Endothelial cell of umbilical vein (primary cell): ENCODE results near the gene TTBK1. TPM values are rescaled to one million over a fixed set of nuclear protein-coding genes. Genes with fewer than 3 reads are reported as not detected.
A peak's percentile ranks its signal among the peaks of the same experiment; 100 is the strongest.

ENCODE experiments used
- BruUV-seq: library from RNA; stranded (reverse); fragments of 400-500 nt; replicated peaks from 2 replicates; lab custom pipeline; 2021; lab: Mats Ljungman, UMichigan
- CTCF ChIA-PET: fragments of 300-600, 350-600 bp; sonication (Branson Sonifier 250); formaldehyde crosslinking; loops from one replicate; lab custom pipeline; 2021; ENCODE audit warnings: antibody characterized with exemption, inconsistent platforms; lab: Charles Lee
- POLR2A ChIA-PET: fragments of 300-600, 350-600 bp; sonication (Branson Sonifier 250); formaldehyde crosslinking; loops from one replicate; lab custom pipeline; 2021; ENCODE audit warnings: antibody characterized with exemption, inconsistent platforms; lab: Charles Lee
- DNase-seq: peaks from one replicate; pipeline ENCODE4 v3.0.0-alpha.2; 2011; ENCODE audit warnings: low read depth, low spot score
- FAIRE-seq: peaks from 2 replicates; lab custom pipeline; 2011; peaks lifted over from hg19 to GRCh38; lab: Jason Lieb, UNC
- H2AFZ ChIP-seq: 2 replicates; pipeline ENCODE4 v1.6.0; 2012; ENCODE audit warnings: low read depth, low read length, control low read depth, inconsistent platforms
- H3K27ac ChIP-seq: 2 replicates; pipeline ENCODE4 v1.5.1; 2011; ENCODE audit warnings: low read depth, mild to moderate bottlenecking, control low read depth, low read length, moderate library complexity; ENCODE audit not compliant: insufficient read depth
- H3K27me3 ChIP-seq, 2 experiments: 2 replicates each; pipeline versions ENCODE4 v1.6.0 to v1.6.1; 2011; ENCODE audit warnings: low read length in 2 of 2, mixed read lengths in 1 of 2; ENCODE audit not compliant: control insufficient read depth in 2 of 2, insufficient read depth in 2 of 2
- H3K36me3 ChIP-seq, 2 experiments: 2 replicates in 1 of 2; 3 replicates in 1 of 2; pipeline ENCODE4 v1.5.1; 2011; ENCODE audit warnings: low read length in 2 of 2, mild to moderate bottlenecking in 1 of 2, moderate library complexity in 1 of 2; ENCODE audit not compliant: control insufficient read depth in 2 of 2, insufficient read depth in 2 of 2; ENCODE audit errors: extremely low read depth in 1 of 2
- H3K4me1 ChIP-seq: 3 replicates; pipeline ENCODE4 v1.5.1; 2011; ENCODE audit warnings: mild to moderate bottlenecking, low read length; ENCODE audit not compliant: control insufficient read depth, insufficient read depth; ENCODE audit errors: extremely low read depth
- H3K4me2 ChIP-seq: 2 replicates; pipeline ENCODE4 v1.6.1; 2011; ENCODE audit warnings: low read length, control low read depth, mixed read lengths; ENCODE audit not compliant: insufficient read depth
- H3K4me3 ChIP-seq, 3 experiments: fragments of 200-600 bp in 1 of 3; sonication (generic), shearing (Covaris generic) in 1 of 3; replicated peaks in 1 of 3; 2 replicates each; pipeline ENCODE4 v1.5.1; 2011 to 2016; ENCODE audit warnings: control low read depth in 3 of 3, low read length in 3 of 3, mild to moderate bottlenecking in 2 of 3, inconsistent platforms in 1 of 3, low read depth in 1 of 3, moderate library complexity in 1 of 3; ENCODE audit not compliant: insufficient read depth in 1 of 3
- H3K79me2 ChIP-seq: 2 replicates; pipeline ENCODE4 v1.6.0; 2012; ENCODE audit warnings: low read length, inconsistent platforms; ENCODE audit not compliant: control insufficient read depth, insufficient read depth
- H3K9ac ChIP-seq: replicated peaks from 2 replicates; pipeline ENCODE3; 2011; ENCODE audit warnings: low read length, control low read depth; ENCODE audit not compliant: insufficient read depth; ENCODE audit errors: extremely low read depth
- H3K9me1 ChIP-seq: replicated peaks from 3 replicates; pipeline ENCODE4 v1.6.0; 2011; ENCODE audit warnings: mild to moderate bottlenecking, low read length; ENCODE audit not compliant: control insufficient read depth, insufficient read depth; ENCODE audit errors: extremely low read depth
- H3K9me3 ChIP-seq: replicated peaks from 2 replicates; pipeline ENCODE4 v1.5.1; 2012; ENCODE audit warnings: low read length, inconsistent platforms; ENCODE audit not compliant: control insufficient read depth, insufficient read depth
- H4K20me1 ChIP-seq: replicated peaks from 2 replicates; pipeline ENCODE3; 2011; ENCODE audit warnings: mild to moderate bottlenecking, low read length; ENCODE audit not compliant: control insufficient read depth, insufficient read depth; ENCODE audit errors: extremely low read depth
- EZH2 ChIP-seq: IDR thresholded peaks from 2 replicates; pipeline ENCODE4 v1.6.1; 2012; ENCODE audit warnings: borderline replicate concordance, low read depth, mild to moderate bottlenecking, moderate library complexity, low read length, inconsistent platforms; ENCODE audit not compliant: severe bottlenecking
- FOS ChIP-seq: IDR thresholded peaks from 2 replicates; pipeline ENCODE4 v1.6.1; 2011; ENCODE audit warnings: mild to moderate bottlenecking, low read length, moderate library complexity, borderline replicate concordance; ENCODE audit not compliant: insufficient read depth
- GATA2 ChIP-seq: IDR thresholded peaks from 2 replicates; pipeline ENCODE4 v1.7.0; 2011; ENCODE audit warnings: low read depth, mild to moderate bottlenecking, moderate library complexity, mixed read lengths, low read length; ENCODE audit not compliant: insufficient read length, insufficient read depth
- JUN ChIP-seq: IDR thresholded peaks from 2 replicates; pipeline ENCODE4 v1.6.1; 2011; ENCODE audit warnings: borderline replicate concordance, low read depth; ENCODE audit not compliant: insufficient read length, insufficient read depth
- MYC ChIP-seq: IDR thresholded peaks from one replicate; pipeline ENCODE4 v1.6.1; 2011; ENCODE audit warnings: mild to moderate bottlenecking, low read depth, low read length
- POLR2A ChIP-seq: IDR thresholded peaks from 2 replicates; pipeline ENCODE4 v1.6.1; 2012; ENCODE audit warnings: low read depth, mild to moderate bottlenecking, control low read depth, low read length
- POLR2AphosphoS5 ChIP-seq: IDR thresholded peaks from 2 replicates; pipeline ENCODE4 v1.6.1; 2012; ENCODE audit warnings: low read depth, mild to moderate bottlenecking, control low read depth, low read length, moderate library complexity; ENCODE audit not compliant: insufficient read depth
- dilution Hi-C: fragments of 300-500 bp; cut with MboI; formaldehyde crosslinking; loops from one replicate; pipeline ENCODE4 v1.15.0; 2019; ENCODE audit warnings: low sequenced_read_pairs; ENCODE audit not compliant: extremely low pct_ligation_motif_present
- intact Hi-C: fragments of 100-400 bp; cut with micrococcal nuclease; formaldehyde crosslinking; loops from one replicate; pipeline ENCODE4 v1.10.0; 2022
- polyA plus RNA-seq, 4 experiments: library from polyadenylated mRNA; depleted of rRNA in 3 of 4; stranded (reverse) in 3 of 4; unstranded in 1 of 4; fragments of >200 nt; gene quantifications; 2 replicates each; pipeline versions ENCODE4 v1.2.1 to v1.2.3, GENCODE V29; 2011 to 2012; ENCODE audit warnings: missing spikeins in 1 of 4
- total RNA-seq: library from RNA; stranded (reverse); gene quantifications from 2 replicates; pipeline ENCODE4 v1.2.3, GENCODE V29; 2021
- TF ChIP-seq, protein P1 (sequence below), 2 donors: IDR thresholded peaks; 1 replicate in 1 of 2; 2 replicates in 1 of 2; pipeline ENCODE4 v1.5.1; 2011; ENCODE audit warnings: low read length in 2 of 2, mild to moderate bottlenecking in 2 of 2, moderate library complexity in 2 of 2, control low read depth in 1 of 2, inconsistent platforms in 1 of 2, low read depth in 1 of 2; ENCODE audit not compliant: insufficient read depth in 1 of 2; ENCODE audit errors: extremely low read depth in 1 of 2

The TTBK1 gene
- total and polyA plus RNA-seq, 2 donors (not counting 3 experiments of a cell fraction or from before 2014, with no cell fraction given), result 0.06 TPM; not detected in 1

DNA sequence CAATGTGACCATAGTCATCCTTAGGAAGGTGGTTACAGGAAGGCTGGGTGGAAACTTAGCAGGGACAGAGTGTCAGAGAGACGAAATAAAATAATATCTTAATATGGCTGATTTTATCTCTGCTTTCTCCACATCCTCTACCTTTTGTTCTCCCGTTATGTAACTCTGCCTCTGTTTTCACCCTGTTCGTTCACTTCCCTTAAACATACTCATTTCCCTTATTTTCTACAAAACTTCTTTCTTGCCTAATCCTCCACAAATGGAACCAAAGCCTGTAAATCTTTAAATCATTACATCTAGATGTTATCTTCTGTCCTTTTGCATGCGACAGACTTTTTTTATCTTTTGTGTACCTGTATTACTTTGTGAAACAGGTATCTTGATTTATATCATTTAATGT is 88.6 kb downstream of the TTBK1 start:
- no peaks in the 10 kb centered on the region for H4K20me1 ChIP-seq
- H3K27me3 ChIP-seq, result no peaks in the 10 kb centered on the region
- H3K4me3 ChIP-seq, result no peak overlapping the region
- POLR2A ChIA-PET, result no interaction called here
- TF ChIP-seq FOS, result no peak
- TF ChIP-seq JUN, result no peak
- no peak for TF ChIP-seq GATA2
- TF ChIP-seq EZH2, result no peak
- TF ChIP-seq POLR2AphosphoS5, result no peak
- no peak for TF ChIP-seq MYC
- no peak for TF ChIP-seq POLR2A
- intact Hi-C loops, result no loop called here
- no peaks in the 10 kb centered on the region for H3K9me1 ChIP-seq
- H3K9ac ChIP-seq, result no peak overlapping the region
- no peaks in the 10 kb centered on the region for H3K4me1 ChIP-seq
- H3K4me2 ChIP-seq, result no peak overlapping the region
- FAIRE-seq (no peak), DNase-seq (no peak)
- dilution Hi-C loops, result no loop called here
- CTCF ChIA-PET, result no interaction called here
- no peak overlapping the region for H3K27ac ChIP-seq
- H2AFZ ChIP-seq, result no peak overlapping the region
- no peaks in the 10 kb centered on the region for H3K36me3 ChIP-seq
- BruUV-seq, result no TSS peak
- H3K9me3 ChIP-seq, result no peaks in the 10 kb centered on the region
- H3K79me2 ChIP-seq, result no peaks in the 10 kb centered on the region

DNA sequence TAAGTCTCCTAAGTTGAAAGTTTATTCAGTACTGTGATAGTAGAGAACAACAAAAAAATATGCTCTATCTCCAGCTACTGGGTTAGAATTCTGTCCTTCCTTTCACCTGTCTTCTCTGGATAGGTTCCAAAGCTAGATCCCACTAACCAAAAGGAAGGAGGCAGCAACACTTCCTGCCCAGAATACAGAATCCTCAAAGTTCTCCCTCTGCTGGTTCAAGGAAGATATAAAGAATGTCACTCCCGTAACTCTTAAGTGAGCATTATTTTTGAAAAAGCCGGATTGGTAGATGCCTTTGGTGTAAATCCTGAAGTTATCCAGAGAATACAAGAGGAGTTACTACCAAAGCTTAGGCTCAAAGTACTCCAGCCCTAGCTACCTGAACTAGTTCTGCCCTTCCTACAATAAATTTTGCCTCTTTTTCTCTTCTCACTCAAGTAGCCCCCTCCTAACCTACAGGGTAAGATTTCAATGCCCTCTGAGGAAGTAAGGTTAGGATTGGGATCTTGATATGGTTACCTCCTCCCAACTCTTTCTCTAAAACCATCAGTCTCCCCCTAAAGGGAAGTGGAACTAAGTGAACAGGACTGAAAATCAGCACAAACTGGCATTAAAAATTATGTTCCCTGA is 91.3 kb downstream of the TTBK1 start:
- intact Hi-C loops, result loop anchor here (1.0 kb wide), 2 partner anchors 71 to 105 kb away; partner anchors contain the start of gene DNPH1
- POLR2A ChIA-PET, result no interaction called here
- H3K9ac ChIP-seq, result no peak overlapping the region
- no peaks in the 10 kb centered on the region for H3K79me2 ChIP-seq
- H4K20me1 ChIP-seq, result no peaks in the 10 kb centered on the region
- no peaks in the 10 kb centered on the region for H3K27me3 ChIP-seq
- BruUV-seq, result no TSS peak
- FAIRE-seq, result peak; percentile 85
- TF ChIP-seq MYC (no peak), POLR2A (no peak), JUN (no peak), EZH2 (no peak)
- TF ChIP-seq, protein P1, sequence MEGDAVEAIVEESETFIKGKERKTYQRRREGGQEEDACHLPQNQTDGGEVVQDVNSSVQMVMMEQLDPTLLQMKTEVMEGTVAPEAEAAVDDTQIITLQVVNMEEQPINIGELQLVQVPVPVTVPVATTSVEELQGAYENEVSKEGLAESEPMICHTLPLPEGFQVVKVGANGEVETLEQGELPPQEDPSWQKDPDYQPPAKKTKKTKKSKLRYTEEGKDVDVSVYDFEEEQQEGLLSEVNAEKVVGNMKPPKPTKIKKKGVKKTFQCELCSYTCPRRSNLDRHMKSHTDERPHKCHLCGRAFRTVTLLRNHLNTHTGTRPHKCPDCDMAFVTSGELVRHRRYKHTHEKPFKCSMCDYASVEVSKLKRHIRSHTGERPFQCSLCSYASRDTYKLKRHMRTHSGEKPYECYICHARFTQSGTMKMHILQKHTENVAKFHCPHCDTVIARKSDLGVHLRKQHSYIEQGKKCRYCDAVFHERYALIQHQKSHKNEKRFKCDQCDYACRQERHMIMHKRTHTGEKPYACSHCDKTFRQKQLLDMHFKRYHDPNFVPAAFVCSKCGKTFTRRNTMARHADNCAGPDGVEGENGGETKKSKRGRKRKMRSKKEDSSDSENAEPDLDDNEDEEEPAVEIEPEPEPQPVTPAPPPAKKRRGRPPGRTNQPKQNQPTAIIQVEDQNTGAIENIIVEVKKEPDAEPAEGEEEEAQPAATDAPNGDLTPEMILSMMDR (IDR thresholded peaks at IDR 0.05; ENCODE audit: extremely low read depth in 1 of 2, insufficient read depth in 1 of 2, low read depth in 1 of 2, low read length in 2 of 2), result peak; percentile 45 to 49
- peaks cover 0 to 11% of the 10 kb centered on the region in 2 experiments for H3K36me3 ChIP-seq
- no peak overlapping the region for H2AFZ ChIP-seq
- no peaks in the 10 kb centered on the region for H3K9me1 ChIP-seq
- H3K4me1 ChIP-seq, result no peaks in the 10 kb centered on the region
- H3K9me3 ChIP-seq, result no peaks in the 10 kb centered on the region
- CTCF ChIA-PET, result interaction anchor here (0.6 to 5.0 kb wide), 25 partner anchors 10 to 434 kb away, joined by 3 to 49 read pairs (median 4); partner anchors contain the start of genes CUL9 and DNPH1
- no peak overlapping the region for H3K4me2 ChIP-seq
- dilution Hi-C loops, result no loop called here
- H3K4me3 ChIP-seq, result no peak overlapping the region
- H3K27ac ChIP-seq, result no peak overlapping the region
- peak; percentile 66 for DNase-seq
